ENCODE measurements around the gene COL5A2. TPM values are rescaled to one million over a fixed set of nuclear protein-coding genes. Genes with fewer than 3 reads are reported as not detected.

Gene COL5A2
- total RNA-seq, 2 donors from 2014 or later: 8.2 to 17.6 TPM

DNA sequence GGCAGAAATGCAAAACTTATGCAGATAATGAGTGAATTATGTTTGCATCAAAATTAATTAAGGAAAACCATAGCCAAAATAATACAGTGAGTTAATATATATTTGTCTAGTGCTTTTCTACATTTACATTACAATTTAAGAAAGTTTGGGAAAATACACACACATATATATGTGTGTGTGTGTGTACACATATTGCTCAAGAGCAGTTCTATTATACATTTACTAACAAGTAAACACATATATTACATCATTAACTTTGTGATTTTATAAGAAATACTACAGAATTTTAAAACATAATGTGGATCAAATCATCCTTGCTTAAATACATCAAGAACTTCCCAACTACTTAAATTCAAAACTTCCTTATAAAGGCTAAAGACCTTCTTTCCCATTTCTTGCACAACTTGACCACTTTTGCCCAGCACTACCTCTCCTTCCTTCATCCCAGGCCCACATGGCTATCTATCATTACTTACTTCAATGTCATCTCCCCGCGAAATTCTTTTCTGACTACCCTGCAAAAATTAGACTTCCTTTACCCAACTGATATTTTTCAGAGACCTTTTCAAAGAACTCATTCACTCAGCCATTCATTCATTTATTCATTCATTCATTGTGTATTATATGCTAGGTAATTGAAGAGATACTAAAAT lies 68.4 kb downstream of the COL5A2 start:
- Histone ChIP-seq H3K36me3 (no peaks in the 10 kb centered on the region), H3K4me1 (replicated peaks) (no peaks in the 10 kb centered on the region), H3K27ac (no peak overlapping the region), H3K4me3 (no peak overlapping the region), H3K27me3 (replicated peaks; ENCODE audit: insufficient read depth) (no peaks in the 10 kb centered on the region), H3K9me3 (no peaks in the 10 kb centered on the region)
- 89% methylated on average over 2 of the region's 2 CpGs for WGBS
- TF ChIP-seq POLR2A (IDR thresholded peaks at IDR 0.05) (no peak), POLR2AphosphoS5 (IDR thresholded peaks at IDR 0.05) (no peak)
- TF ChIP-seq, protein P1, sequence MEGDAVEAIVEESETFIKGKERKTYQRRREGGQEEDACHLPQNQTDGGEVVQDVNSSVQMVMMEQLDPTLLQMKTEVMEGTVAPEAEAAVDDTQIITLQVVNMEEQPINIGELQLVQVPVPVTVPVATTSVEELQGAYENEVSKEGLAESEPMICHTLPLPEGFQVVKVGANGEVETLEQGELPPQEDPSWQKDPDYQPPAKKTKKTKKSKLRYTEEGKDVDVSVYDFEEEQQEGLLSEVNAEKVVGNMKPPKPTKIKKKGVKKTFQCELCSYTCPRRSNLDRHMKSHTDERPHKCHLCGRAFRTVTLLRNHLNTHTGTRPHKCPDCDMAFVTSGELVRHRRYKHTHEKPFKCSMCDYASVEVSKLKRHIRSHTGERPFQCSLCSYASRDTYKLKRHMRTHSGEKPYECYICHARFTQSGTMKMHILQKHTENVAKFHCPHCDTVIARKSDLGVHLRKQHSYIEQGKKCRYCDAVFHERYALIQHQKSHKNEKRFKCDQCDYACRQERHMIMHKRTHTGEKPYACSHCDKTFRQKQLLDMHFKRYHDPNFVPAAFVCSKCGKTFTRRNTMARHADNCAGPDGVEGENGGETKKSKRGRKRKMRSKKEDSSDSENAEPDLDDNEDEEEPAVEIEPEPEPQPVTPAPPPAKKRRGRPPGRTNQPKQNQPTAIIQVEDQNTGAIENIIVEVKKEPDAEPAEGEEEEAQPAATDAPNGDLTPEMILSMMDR (IDR thresholded peaks at IDR 0.05): no peak
- no peak for DNase-seq (ENCODE audit: low spot score)
- intact Hi-C loops (cut with DNase I): no loop called here

DNA sequence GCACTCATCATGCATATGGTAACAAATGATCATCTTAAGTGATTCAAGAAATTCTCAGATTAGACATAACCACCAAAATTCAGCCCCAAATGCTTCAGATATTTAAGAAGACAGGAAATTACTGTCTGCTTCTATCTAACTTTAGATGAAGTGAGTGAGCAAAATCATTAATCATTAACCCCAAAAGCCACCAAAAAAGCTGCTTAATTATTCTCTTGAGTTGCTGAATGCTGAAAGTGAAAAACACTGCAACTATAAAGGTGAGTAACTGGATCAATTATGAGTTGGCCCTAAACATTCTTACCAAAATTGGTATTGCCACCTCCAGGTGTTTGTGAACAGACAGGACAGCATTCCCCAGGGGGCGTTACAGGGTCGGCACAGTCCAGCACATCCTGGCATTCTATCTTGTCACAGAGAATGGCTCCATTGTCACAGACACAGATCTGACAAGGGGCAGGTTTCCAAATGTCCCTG lies 69.6 kb downstream of the COL5A2 start:
- H3K4me1 ChIP-seq (replicated peaks): no peaks in the 10 kb centered on the region
- no peak for DNase-seq (ENCODE audit: low spot score)
- H3K4me3 ChIP-seq: no peak overlapping the region
- H3K27ac ChIP-seq: no peak overlapping the region
- 52% methylated on average over 2 of the region's 2 CpGs for WGBS
- no peaks in the 10 kb centered on the region for H3K27me3 ChIP-seq (replicated peaks; ENCODE audit: insufficient read depth)
- intact Hi-C loops (cut with DNase I): no loop called here
- H3K36me3 ChIP-seq: no peaks in the 10 kb centered on the region
- TF ChIP-seq, protein P1 (IDR thresholded peaks at IDR 0.05): no peak
- TF ChIP-seq POLR2A (IDR thresholded peaks at IDR 0.05) (no peak), POLR2AphosphoS5 (IDR thresholded peaks at IDR 0.05) (no peak)
- H3K9me3 ChIP-seq: no peaks in the 10 kb centered on the region

DNA sequence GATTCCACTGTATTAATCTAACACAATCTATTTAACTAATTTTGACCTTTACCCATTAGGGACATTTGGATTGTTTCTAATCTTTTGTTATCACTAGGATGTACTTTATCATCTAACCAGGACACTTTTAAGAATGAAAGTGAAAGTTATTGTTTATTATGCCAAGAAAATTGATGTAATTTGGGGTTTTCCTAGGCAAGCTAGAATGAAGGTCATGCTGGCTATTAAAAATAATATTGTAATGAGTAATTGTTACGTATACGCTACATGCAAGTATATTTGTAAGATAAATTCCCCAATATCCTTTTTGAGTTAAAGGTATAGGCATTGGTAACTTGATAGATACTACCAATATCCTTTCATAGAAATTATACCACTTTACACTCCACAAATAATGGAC lies 74.6 kb downstream of the COL5A2 start:
- intact Hi-C loops (cut with DNase I): no loop called here
- Histone ChIP-seq H3K27ac (no peak overlapping the region), H3K4me1 (replicated peaks) (no peaks in the 10 kb centered on the region), H3K9me3 (no peaks in the 10 kb centered on the region), H3K4me3 (no peak overlapping the region), H3K27me3 (replicated peaks; ENCODE audit: insufficient read depth) (no peaks in the 10 kb centered on the region), H3K36me3 (no peaks in the 10 kb centered on the region)
- no peak for DNase-seq (ENCODE audit: low spot score)
- no peak for TF ChIP-seq POLR2A (IDR thresholded peaks at IDR 0.05)
- TF ChIP-seq, protein P1 (IDR thresholded peaks at IDR 0.05): no peak
- no peak for TF ChIP-seq POLR2AphosphoS5 (IDR thresholded peaks at IDR 0.05)
- WGBS: 52% methylated on average over 2 of the region's 2 CpGs

- Histone ChIP-seq H3K4me3 (no peak overlapping the region), H3K27me3 (replicated peaks; ENCODE audit: insufficient read depth) (no peaks in the 10 kb centered on the region), H3K36me3 (no peaks in the 10 kb centered on the region), H3K9me3 (no peaks in the 10 kb centered on the region), H3K4me1 (replicated peaks) (no peaks in the 10 kb centered on the region), H3K27ac (no peak overlapping the region)
- TF ChIP-seq POLR2A (IDR thresholded peaks at IDR 0.05): no peak
- TF ChIP-seq, protein P1 (IDR thresholded peaks at IDR 0.05): no peak
- intact Hi-C loops (cut with DNase I): no loop called here
- DNase-seq (ENCODE audit: low spot score): no peak
- 87% methylated on average over 3 of the region's 3 CpGs for WGBS
These were observed 76.8 kb downstream of the COL5A2 start for GRCh38 chr2:189102735-189103134.

GRCh38 chr2:189097934-189098333 lies 81.6 kb downstream of the COL5A2 start:
- intact Hi-C loops (cut with DNase I): no loop called here
- Histone ChIP-seq H3K27me3 (replicated peaks; ENCODE audit: insufficient read depth) (no peaks in the 10 kb centered on the region), H3K27ac (no peak overlapping the region), H3K4me1 (replicated peaks) (no peaks in the 10 kb centered on the region), H3K4me3 (no peak overlapping the region), H3K36me3 (no peaks in the 10 kb centered on the region), H3K9me3 (no peaks in the 10 kb centered on the region)
- 23% methylated on average over 1 of the region's 1 CpG for WGBS
- no peak for DNase-seq (ENCODE audit: low spot score)
- TF ChIP-seq, protein P1 (IDR thresholded peaks at IDR 0.05): no peak
- TF ChIP-seq POLR2A (IDR thresholded peaks at IDR 0.05): no peak
- TF ChIP-seq POLR2AphosphoS5 (IDR thresholded peaks at IDR 0.05): no peak
